ENCODE results near the gene IRF7.

DNA sequence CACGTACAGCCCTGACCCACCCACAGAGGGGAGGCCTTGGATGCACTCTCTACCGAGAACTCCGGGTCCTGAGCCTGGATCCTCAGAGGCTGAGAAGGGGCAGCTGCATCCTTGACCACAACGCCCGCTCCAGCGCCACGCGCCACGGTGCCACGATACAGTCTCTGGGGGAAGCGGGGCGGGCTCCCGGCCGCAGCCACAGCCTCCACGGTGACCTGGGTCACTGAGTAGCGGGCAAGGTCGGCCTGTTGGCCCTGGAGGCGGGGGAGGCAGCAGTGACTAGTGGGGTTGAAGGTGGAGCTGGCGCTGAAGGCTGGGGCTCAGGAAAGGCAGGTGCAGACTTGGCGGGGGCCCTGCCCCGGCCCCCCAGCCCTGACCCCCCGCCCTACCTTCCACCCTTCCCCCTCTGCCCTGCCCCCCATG lies 3.9 kb upstream of the IRF7 start:
- TF ChIP-seq, protein P1, sequence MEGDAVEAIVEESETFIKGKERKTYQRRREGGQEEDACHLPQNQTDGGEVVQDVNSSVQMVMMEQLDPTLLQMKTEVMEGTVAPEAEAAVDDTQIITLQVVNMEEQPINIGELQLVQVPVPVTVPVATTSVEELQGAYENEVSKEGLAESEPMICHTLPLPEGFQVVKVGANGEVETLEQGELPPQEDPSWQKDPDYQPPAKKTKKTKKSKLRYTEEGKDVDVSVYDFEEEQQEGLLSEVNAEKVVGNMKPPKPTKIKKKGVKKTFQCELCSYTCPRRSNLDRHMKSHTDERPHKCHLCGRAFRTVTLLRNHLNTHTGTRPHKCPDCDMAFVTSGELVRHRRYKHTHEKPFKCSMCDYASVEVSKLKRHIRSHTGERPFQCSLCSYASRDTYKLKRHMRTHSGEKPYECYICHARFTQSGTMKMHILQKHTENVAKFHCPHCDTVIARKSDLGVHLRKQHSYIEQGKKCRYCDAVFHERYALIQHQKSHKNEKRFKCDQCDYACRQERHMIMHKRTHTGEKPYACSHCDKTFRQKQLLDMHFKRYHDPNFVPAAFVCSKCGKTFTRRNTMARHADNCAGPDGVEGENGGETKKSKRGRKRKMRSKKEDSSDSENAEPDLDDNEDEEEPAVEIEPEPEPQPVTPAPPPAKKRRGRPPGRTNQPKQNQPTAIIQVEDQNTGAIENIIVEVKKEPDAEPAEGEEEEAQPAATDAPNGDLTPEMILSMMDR (conservative IDR thresholded peaks at IDR 0.05; ENCODE audit: low read depth, low read length) = no peak
- TF ChIP-seq EZH2 (IDR thresholded peaks at IDR 0.05; ENCODE audit: low read length, unreplicated experiment) = no peak
- TF ChIP-seq EZH2phosphoT487 (IDR thresholded peaks at IDR 0.05; ENCODE audit: borderline replicate concordance, low read length) = no peak
